ENCODE data around the gene KLF5. TPM values are rescaled to one million over a fixed set of nuclear protein-coding genes. Genes with fewer than 3 reads are reported as not detected.
"Not testable (repeated sequence)": the region's sequence is repeated elsewhere in the genome, so short reads cannot be mapped to it uniquely, and the experiment has no call there.

The KLF5 gene
- total RNA-seq, 1 experiment from 2014 or later = 65.9 TPM

DNA sequence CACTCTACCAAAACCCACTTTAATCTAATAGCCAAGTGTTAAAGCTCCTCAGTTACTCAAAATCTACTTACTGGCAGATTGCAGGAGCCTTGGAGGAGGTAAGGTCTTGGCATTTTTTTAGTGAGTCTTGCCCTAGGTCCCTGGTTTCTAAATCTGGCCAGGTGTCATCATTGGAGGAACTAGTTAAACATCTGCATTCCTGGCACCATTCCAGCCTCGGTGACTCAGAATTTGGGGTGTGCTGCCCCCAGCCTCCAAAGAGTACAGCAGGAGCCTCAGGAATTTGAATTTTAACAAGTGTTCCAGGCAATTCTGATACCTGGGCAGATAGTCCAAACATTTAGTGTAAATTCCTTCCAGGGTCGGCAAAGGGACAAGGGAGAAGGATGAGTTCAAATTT lies 37.4 kb downstream of the KLF5 start:
- intact Hi-C loops (cut with micrococcal nuclease; ENCODE audit: unreplicated experiment) = loop anchor here (1.0 to 2.0 kb wide), 4 partner anchors 35 to 153 kb away; no protein-coding TSS in a partner anchor
- POLR2A ChIA-PET (ENCODE audit: unreplicated experiment) = no interaction called here
- peak overlapping the region; percentile 52 for H3K4me2 ChIP-seq
- DNase-seq = peak; percentile 91 to 92
- no peak overlapping the region for H3K4me3 ChIP-seq
- H3K36me3 ChIP-seq (ENCODE audit: low read depth) = no peaks in the 10 kb centered on the region
- no peaks in the 10 kb centered on the region for H3K27me3 ChIP-seq (ENCODE audit: insufficient read depth, low read depth)
- BruUV-seq (replicated peaks) = no TSS peak
- H4K20me1 ChIP-seq (ENCODE audit: insufficient read depth) = no peaks in the 10 kb centered on the region
- no peaks in the 10 kb centered on the region for H3K79me2 ChIP-seq (ENCODE audit: low read depth)
- H3K9me3 ChIP-seq (ENCODE audit: insufficient read depth, low read depth) = no peaks in the 10 kb centered on the region
- CTCF ChIA-PET = no interaction called here
- TF ChIP-seq, protein P1, sequence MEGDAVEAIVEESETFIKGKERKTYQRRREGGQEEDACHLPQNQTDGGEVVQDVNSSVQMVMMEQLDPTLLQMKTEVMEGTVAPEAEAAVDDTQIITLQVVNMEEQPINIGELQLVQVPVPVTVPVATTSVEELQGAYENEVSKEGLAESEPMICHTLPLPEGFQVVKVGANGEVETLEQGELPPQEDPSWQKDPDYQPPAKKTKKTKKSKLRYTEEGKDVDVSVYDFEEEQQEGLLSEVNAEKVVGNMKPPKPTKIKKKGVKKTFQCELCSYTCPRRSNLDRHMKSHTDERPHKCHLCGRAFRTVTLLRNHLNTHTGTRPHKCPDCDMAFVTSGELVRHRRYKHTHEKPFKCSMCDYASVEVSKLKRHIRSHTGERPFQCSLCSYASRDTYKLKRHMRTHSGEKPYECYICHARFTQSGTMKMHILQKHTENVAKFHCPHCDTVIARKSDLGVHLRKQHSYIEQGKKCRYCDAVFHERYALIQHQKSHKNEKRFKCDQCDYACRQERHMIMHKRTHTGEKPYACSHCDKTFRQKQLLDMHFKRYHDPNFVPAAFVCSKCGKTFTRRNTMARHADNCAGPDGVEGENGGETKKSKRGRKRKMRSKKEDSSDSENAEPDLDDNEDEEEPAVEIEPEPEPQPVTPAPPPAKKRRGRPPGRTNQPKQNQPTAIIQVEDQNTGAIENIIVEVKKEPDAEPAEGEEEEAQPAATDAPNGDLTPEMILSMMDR (conservative IDR thresholded peaks at IDR 0.05) = no peak
- no peak for TF ChIP-seq EZH2 (IDR thresholded peaks at IDR 0.05; ENCODE audit: low read depth)
- peaks cover 22% of the 10 kb centered on the region for H3F3A ChIP-seq (ENCODE audit: insufficient read depth, low read depth)
- no peak overlapping the region for H2AFZ ChIP-seq
- H3K9me2 ChIP-seq (ENCODE audit: insufficient read depth) = no peaks in the 10 kb centered on the region
- H3K4me1 ChIP-seq (replicated peaks; ENCODE audit: insufficient read depth) = peaks cover 30% of the 10 kb centered on the region
- peak overlapping the region; percentile 85 for H3K27ac ChIP-seq

GRCh38 chr13:73096638-73097037 lies 37.8 kb downstream of the KLF5 start:
- ChIA-PET POLR2A (ENCODE audit: unreplicated experiment) (no interaction called here), CTCF (no interaction called here)
- TF ChIP-seq, protein P1 (conservative IDR thresholded peaks at IDR 0.05) = no peak
- TF ChIP-seq EZH2 (IDR thresholded peaks at IDR 0.05; ENCODE audit: low read depth) = no peak
- H3K9me3 ChIP-seq (ENCODE audit: insufficient read depth, low read depth) = no peaks in the 10 kb centered on the region
- H2AFZ ChIP-seq = no peak overlapping the region
- no peak overlapping the region for H3K4me3 ChIP-seq
- peaks cover 30% of the 10 kb centered on the region for H3K4me1 ChIP-seq (replicated peaks; ENCODE audit: insufficient read depth)
- intact Hi-C loops (cut with micrococcal nuclease; ENCODE audit: unreplicated experiment) = loop anchor here (1.0 to 2.0 kb wide), 4 partner anchors 35 to 153 kb away; no protein-coding TSS in a partner anchor
- DNase-seq = peak in 1 of 2 experiments; percentile 28
- no peaks in the 10 kb centered on the region for H3K79me2 ChIP-seq (ENCODE audit: low read depth)
- H3F3A ChIP-seq (ENCODE audit: insufficient read depth, low read depth) = peaks cover 22% of the 10 kb centered on the region
- no peaks in the 10 kb centered on the region for H3K9me2 ChIP-seq (ENCODE audit: insufficient read depth)
- peak overlapping the region; percentile 85 for H3K27ac ChIP-seq
- H3K4me2 ChIP-seq = peak overlapping the region; percentile 52
- TSS peak; percentile 52 for BruUV-seq (replicated peaks)
- H3K27me3 ChIP-seq (ENCODE audit: insufficient read depth, low read depth) = no peaks in the 10 kb centered on the region
- H3K36me3 ChIP-seq (ENCODE audit: low read depth) = no peaks in the 10 kb centered on the region
- H4K20me1 ChIP-seq (ENCODE audit: insufficient read depth) = no peaks in the 10 kb centered on the region

DNA sequence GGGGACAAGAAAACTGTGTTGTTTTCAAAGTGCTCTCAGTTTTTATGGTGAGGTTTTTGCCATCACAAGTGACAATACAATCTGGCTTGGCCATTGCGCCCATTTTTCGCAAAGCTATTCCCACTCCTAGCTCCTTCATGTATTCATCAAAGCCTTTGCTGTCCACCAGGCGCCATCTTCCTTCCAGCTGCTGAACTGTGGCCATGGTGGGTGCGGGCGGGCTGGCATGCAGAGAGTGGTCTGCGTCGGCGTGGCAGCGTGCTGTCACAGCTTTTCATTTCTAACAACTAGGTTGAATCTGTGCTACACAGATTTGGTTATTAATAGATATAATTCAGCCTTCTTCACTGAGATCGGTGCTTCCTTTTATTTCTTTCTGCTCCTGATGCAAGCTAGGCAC lies 42.0 kb downstream of the KLF5 start:
- H3K4me2 ChIP-seq; H3K27me3 ChIP-seq (ENCODE audit: insufficient read depth, low read depth); POLR2A ChIA-PET (ENCODE audit: unreplicated experiment); H3K4me3 ChIP-seq; H4K20me1 ChIP-seq (ENCODE audit: insufficient read depth); H2AFZ ChIP-seq; H3K9me3 ChIP-seq (ENCODE audit: insufficient read depth, low read depth); H3K9me2 ChIP-seq (ENCODE audit: insufficient read depth); intact Hi-C loops (cut with micrococcal nuclease; ENCODE audit: unreplicated experiment); H3K36me3 ChIP-seq (ENCODE audit: low read depth); BruUV-seq (replicated peaks); H3K79me2 ChIP-seq (ENCODE audit: low read depth); CTCF ChIA-PET; DNase-seq; H3K27ac ChIP-seq: not testable (repeated sequence)
- H3K4me1 ChIP-seq (replicated peaks; ENCODE audit: insufficient read depth) = peaks cover 33% of the 10 kb centered on the region
- H3F3A ChIP-seq (ENCODE audit: insufficient read depth, low read depth) = peaks cover 19% of the 10 kb centered on the region

DNA sequence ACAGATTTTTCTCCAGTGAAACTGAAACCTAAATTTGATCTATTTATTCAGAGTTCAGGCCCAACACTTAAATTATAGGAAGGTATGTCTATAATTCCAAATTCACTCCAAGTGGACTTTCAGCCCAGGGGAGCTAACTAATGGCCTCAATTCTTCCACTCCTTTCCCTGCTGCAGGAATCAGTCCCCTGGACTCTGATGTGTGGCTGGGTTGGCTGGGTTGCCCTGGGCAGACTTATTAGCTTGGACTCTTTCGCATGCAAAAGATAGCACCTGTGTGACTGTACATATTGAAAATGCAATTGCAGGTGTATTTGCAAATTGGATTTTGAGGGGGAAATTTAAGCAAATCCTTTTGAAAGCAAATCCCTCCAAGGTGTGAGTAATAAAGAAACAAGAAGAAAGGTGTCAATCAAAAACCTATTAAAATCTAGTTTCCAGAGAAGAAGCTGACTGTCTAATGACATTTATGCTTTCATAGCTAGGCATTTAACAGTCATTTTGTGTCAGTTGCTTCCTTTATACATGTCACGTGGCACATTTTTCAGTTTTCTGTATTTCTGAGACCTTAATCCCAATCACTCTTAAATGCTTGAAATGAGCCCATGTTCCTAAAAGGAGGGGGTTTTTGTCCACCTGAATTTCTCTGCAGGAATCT lies 42.7 kb downstream of the KLF5 start:
- H3K27me3 ChIP-seq (ENCODE audit: insufficient read depth, low read depth) = no peaks in the 10 kb centered on the region
- CTCF ChIA-PET = no interaction called here
- POLR2A ChIA-PET (ENCODE audit: unreplicated experiment) = no interaction called here
- no peak overlapping the region for H2AFZ ChIP-seq
- TF ChIP-seq EZH2 (IDR thresholded peaks at IDR 0.05; ENCODE audit: low read depth) = no peak
- TF ChIP-seq, protein P1 (conservative IDR thresholded peaks at IDR 0.05) = no peak
- H3F3A ChIP-seq (ENCODE audit: insufficient read depth, low read depth) = peaks cover 15% of the 10 kb centered on the region
- intact Hi-C loops (cut with micrococcal nuclease; ENCODE audit: unreplicated experiment) = no loop called here
- no peaks in the 10 kb centered on the region for H3K9me3 ChIP-seq (ENCODE audit: insufficient read depth, low read depth)
- H3K79me2 ChIP-seq (ENCODE audit: low read depth) = no peaks in the 10 kb centered on the region
- H4K20me1 ChIP-seq (ENCODE audit: insufficient read depth) = no peaks in the 10 kb centered on the region
- H3K27ac ChIP-seq = no peak overlapping the region
- no peak for DNase-seq
- no TSS peak for BruUV-seq (replicated peaks)
- H3K36me3 ChIP-seq (ENCODE audit: low read depth) = no peaks in the 10 kb centered on the region
- no peak overlapping the region for H3K4me2 ChIP-seq
- no peak overlapping the region for H3K4me3 ChIP-seq
- H3K9me2 ChIP-seq (ENCODE audit: insufficient read depth) = no peaks in the 10 kb centered on the region
- H3K4me1 ChIP-seq (replicated peaks; ENCODE audit: insufficient read depth) = peaks cover 30% of the 10 kb centered on the region
